GM19193 (cell line): ENCODE measurements around the gene PC.

Source experiments
- POLR2A ChIP-seq: IDR thresholded peaks from 4 replicates; pipeline ENCODE4 v1.6.1; 2011; ENCODE audit not compliant: insufficient read depth, insufficient read length; ENCODE audit errors: extremely low read depth

PC gene

GRCh38 chr11:66936311-66936711 is 21.9 kb downstream of the PC start:
- TF ChIP-seq POLR2A = no peak

GRCh38 chr11:66934950-66935779 is 23.0 kb downstream of the PC start:
- TF ChIP-seq POLR2A = no peak

- TF ChIP-seq POLR2A = no peak
Measured at GRCh38 chr11:66933531-66933930, 24.7 kb downstream of the PC start.

- no peak for TF ChIP-seq POLR2A
Measured at GRCh38 chr11:66932543-66932942, 25.6 kb downstream of the PC start.

GRCh38 chr11:66929753-66930152 is 28.4 kb downstream of the PC start:
- TF ChIP-seq POLR2A = no peak

GRCh38 chr11:66924272-66924671 is 33.9 kb downstream of the PC start:
- no peak for TF ChIP-seq POLR2A

GRCh38 chr11:66922551-66922950 is 35.6 kb downstream of the PC start:
- no peak for TF ChIP-seq POLR2A

GRCh38 chr11:66920978-66921784 is 37.0 kb downstream of the PC start:
- TF ChIP-seq POLR2A = no peak

GRCh38 chr11:66919923-66920322 is 38.3 kb downstream of the PC start:
- TF ChIP-seq POLR2A = no peak

GRCh38 chr11:66918741-66919140 is 39.4 kb downstream of the PC start:
- TF ChIP-seq POLR2A = no peak

GRCh38 chr11:66915866-66916265 is 42.3 kb downstream of the PC start:
- no peak for TF ChIP-seq POLR2A

GRCh38 chr11:66915046-66915832 is 42.9 kb downstream of the PC start:
- no peak for TF ChIP-seq POLR2A

GRCh38 chr11:66914505-66914904 is 43.7 kb downstream of the PC start:
- no peak for TF ChIP-seq POLR2A

GRCh38 chr11:66912911-66913310 is 45.3 kb downstream of the PC start:
- TF ChIP-seq POLR2A = no peak

GRCh38 chr11:66912361-66912760 is 45.8 kb downstream of the PC start:
- no peak for TF ChIP-seq POLR2A
